Measurements from ENCODE around the gene LRRC4B.

DNA sequence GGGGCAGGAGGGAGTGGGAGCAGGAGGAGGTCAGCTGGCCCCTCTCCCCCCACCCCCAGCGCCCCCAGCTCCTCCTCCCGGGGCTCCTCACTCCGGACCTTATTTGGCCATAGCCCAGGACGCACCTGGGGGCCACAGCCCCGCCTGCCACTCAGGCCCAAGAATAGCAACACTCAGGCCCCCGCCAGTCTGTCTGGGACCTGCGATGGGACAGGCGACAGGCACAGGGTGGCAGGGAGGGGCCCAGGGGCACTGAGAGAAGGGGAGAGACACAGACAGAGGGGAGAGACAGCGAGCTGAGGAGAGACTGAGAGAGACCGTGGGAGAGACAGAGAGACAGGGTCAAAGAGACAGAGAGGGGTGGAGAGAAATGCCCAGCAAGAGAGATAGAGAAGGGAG, 67.5 kb downstream of the LRRC4B start:
- no peak for TF ChIP-seq POLR2A (IDR thresholded peaks at IDR 0.05)
- TF ChIP-seq, protein P1, sequence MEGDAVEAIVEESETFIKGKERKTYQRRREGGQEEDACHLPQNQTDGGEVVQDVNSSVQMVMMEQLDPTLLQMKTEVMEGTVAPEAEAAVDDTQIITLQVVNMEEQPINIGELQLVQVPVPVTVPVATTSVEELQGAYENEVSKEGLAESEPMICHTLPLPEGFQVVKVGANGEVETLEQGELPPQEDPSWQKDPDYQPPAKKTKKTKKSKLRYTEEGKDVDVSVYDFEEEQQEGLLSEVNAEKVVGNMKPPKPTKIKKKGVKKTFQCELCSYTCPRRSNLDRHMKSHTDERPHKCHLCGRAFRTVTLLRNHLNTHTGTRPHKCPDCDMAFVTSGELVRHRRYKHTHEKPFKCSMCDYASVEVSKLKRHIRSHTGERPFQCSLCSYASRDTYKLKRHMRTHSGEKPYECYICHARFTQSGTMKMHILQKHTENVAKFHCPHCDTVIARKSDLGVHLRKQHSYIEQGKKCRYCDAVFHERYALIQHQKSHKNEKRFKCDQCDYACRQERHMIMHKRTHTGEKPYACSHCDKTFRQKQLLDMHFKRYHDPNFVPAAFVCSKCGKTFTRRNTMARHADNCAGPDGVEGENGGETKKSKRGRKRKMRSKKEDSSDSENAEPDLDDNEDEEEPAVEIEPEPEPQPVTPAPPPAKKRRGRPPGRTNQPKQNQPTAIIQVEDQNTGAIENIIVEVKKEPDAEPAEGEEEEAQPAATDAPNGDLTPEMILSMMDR (IDR thresholded peaks at IDR 0.05), result no peak
